Body of pancreas (tissue), 4 donors: ENCODE results near the gene MYL3.

Source experiments
- CTCF ChIP-seq, 7 experiments: fragments of 450-650 bp in 4 of 7; fragments of 200-600 bp in 3 of 7; sonication (generic) in 3 of 7; IDR thresholded peaks; one replicate each; pipeline ENCODE4 v1.5.1; 2016 to 2019; ENCODE audit warnings: antibody characterized with exemption in 7 of 7
- POLR2A ChIP-seq, 3 donors: fragments of 450-650 bp; IDR thresholded peaks; one replicate each; pipeline ENCODE4 v1.6.1; 2016; ENCODE audit warnings: antibody characterized with exemption in 3 of 3, mild to moderate bottlenecking in 2 of 3

- no peak for TF ChIP-seq CTCF (IDR thresholded peaks at IDR 0.05)
- no peak for TF ChIP-seq POLR2A (IDR thresholded peaks at IDR 0.05)
Observed at GRCh38 chr3:46868287-46868686, 5.0 kb upstream of the MYL3 start.
